HepG2 (cell line): ENCODE data around the gene C19orf47. TPM values are rescaled to one million over a fixed set of nuclear protein-coding genes. Genes with fewer than 3 reads are reported as not detected.

Experiments
- BCL6 ChIP-seq: IDR thresholded peaks from 2 replicates; pipeline ENCODE4 v1.6.1; 2016; ENCODE audit warnings: missing genetic modification reagents, missing compliant biosample characterization
- CBX1 ChIP-seq: IDR thresholded peaks from one replicate; pipeline ENCODE4 v1.6.1; 2016; ENCODE audit warnings: antibody characterized with exemption, low read depth
- CBX5 ChIP-seq: sonication (generic); formaldehyde crosslinking; IDR thresholded peaks from 2 replicates; pipeline ENCODE4 v1.4.0; 2020; ENCODE audit warnings: missing genetic modification reagents, borderline replicate concordance
- FOSL2 ChIP-seq: sonication (generic); formaldehyde crosslinking; IDR thresholded peaks from 2 replicates; pipeline ENCODE4 v1.4.0; 2020; ENCODE audit warnings: missing genetic modification reagents
- GTF2F1 ChIP-seq: fragments of 150-350 bp; IDR thresholded peaks from 2 replicates; pipeline ENCODE4 v1.6.1; 2014; ENCODE audit warnings: low read length
- HDAC1 ChIP-seq: sonication (generic); formaldehyde crosslinking; IDR thresholded peaks from 2 replicates; pipeline ENCODE4 v1.5.1; 2020; ENCODE audit warnings: mild to moderate bottlenecking, missing genetic modification reagents
- KAT8 ChIP-seq: IDR thresholded peaks from 2 replicates; pipeline ENCODE4 v1.6.1; 2016; ENCODE audit warnings: missing genetic modification reagents, missing compliant biosample characterization
- MED1 ChIP-seq: sonication (generic); formaldehyde crosslinking; IDR thresholded peaks from 2 replicates; pipeline ENCODE4 v1.4.0; 2020; ENCODE audit warnings: missing genetic modification reagents
- RARA ChIP-seq: IDR thresholded peaks from 2 replicates; pipeline ENCODE4 v1.6.1; 2016; ENCODE audit warnings: missing genetic modification reagents, missing compliant biosample characterization
- RBAK ChIP-seq: sonication (generic); formaldehyde crosslinking; IDR thresholded peaks from 2 replicates; pipeline ENCODE4 v1.5.1; 2020; ENCODE audit warnings: mild to moderate bottlenecking, missing genetic modification reagents
- RCOR2 ChIP-seq: IDR thresholded peaks from 2 replicates; pipeline ENCODE4 v1.6.1; 2016; ENCODE audit warnings: missing biosample characterization, missing genetic modification reagents
- REPIN1 ChIP-seq: sonication (generic); formaldehyde crosslinking; IDR thresholded peaks from 2 replicates; pipeline ENCODE4 v1.8.0; 2022; ENCODE audit warnings: missing genetic modification reagents, low read depth, mild to moderate bottlenecking, borderline replicate concordance
- SIX4 ChIP-seq: sonication (generic); formaldehyde crosslinking; IDR thresholded peaks from 2 replicates; pipeline ENCODE4 v1.4.0; 2020; ENCODE audit warnings: missing genetic modification reagents
- TBX2 ChIP-seq: sonication (generic); formaldehyde crosslinking; IDR thresholded peaks from 2 replicates; pipeline ENCODE4 v1.5.0; 2020; ENCODE audit warnings: missing genetic modification reagents, mild to moderate bottlenecking, borderline replicate concordance
- YY1 ChIP-seq: IDR thresholded peaks from 2 replicates; pipeline ENCODE4 v1.6.1; 2011; ENCODE audit warnings: low read length, low read depth, moderate library complexity, mild to moderate bottlenecking; ENCODE audit not compliant: insufficient read depth, insufficient replicate concordance
- ZNF251 ChIP-seq: sonication (generic); formaldehyde crosslinking; IDR thresholded peaks from 2 replicates; pipeline ENCODE4 v1.9.0; 2021; ENCODE audit warnings: mild to moderate bottlenecking, missing genetic modification reagents
- ZNF703 ChIP-seq: sonication (generic); formaldehyde crosslinking; IDR thresholded peaks from 2 replicates; pipeline ENCODE4 v1.5.1; 2020; ENCODE audit warnings: missing genetic modification reagents, mild to moderate bottlenecking, moderate library complexity, borderline replicate concordance
- polyA plus RNA-seq, 8 experiments: library from polyadenylated mRNA; depleted of rRNA in 3 of 8; stranded (reverse) in 7 of 8; unstranded in 1 of 8; fragments of >200 nt; fragmentation: Illumina TruSeq in 4 of 8; extraction: Trizol in 4 of 8; gene quantifications; 2 replicates each; pipeline versions ENCODE4 v1.2.1 to v1.2.3, GENCODE V29; 2011 to 2016; ENCODE audit warnings: low read depth in 4 of 8, missing spikeins in 1 of 8, mixed read lengths in 1 of 8; ENCODE audit not compliant: insufficient read depth in 1 of 8
- total RNA-seq, 5 experiments: library from RNA; depleted of rRNA; stranded (reverse); fragments of >200 nt; fragmentation: Illumina TruSeq; extraction: Trizol; gene quantifications; 2 replicates each; pipeline ENCODE4 v1.2.3, GENCODE V29; 2016; ENCODE audit warnings: low read depth in 1 of 5
- TF ChIP-seq, protein P1 (sequence below): sonication (generic); formaldehyde crosslinking; IDR thresholded peaks from 2 replicates; pipeline ENCODE4 v1.4.0; 2020; ENCODE audit warnings: missing genetic modification reagents
- TF ChIP-seq, protein P2 (sequence below): IDR thresholded peaks from 2 replicates; pipeline ENCODE4 v1.6.1; 2012; ENCODE audit warnings: inconsistent platforms
- TF ChIP-seq, protein P3 (sequence below): sonication (generic); formaldehyde crosslinking; IDR thresholded peaks from 2 replicates; pipeline ENCODE4 v1.4.0; 2020; ENCODE audit warnings: low read depth, mild to moderate bottlenecking, missing genetic modification reagents
- TF ChIP-seq, protein P4 (sequence below): sonication (generic); formaldehyde crosslinking; IDR thresholded peaks from 2 replicates; pipeline ENCODE4 v1.4.0; 2020; ENCODE audit warnings: missing genetic modification reagents, mild to moderate bottlenecking, borderline replicate concordance
- TF ChIP-seq, protein P5 (sequence below): sonication (generic); formaldehyde crosslinking; IDR thresholded peaks from 2 replicates; pipeline ENCODE4 v1.8.0; 2022; ENCODE audit warnings: missing genetic modification reagents, low read depth, mild to moderate bottlenecking, borderline replicate concordance

The C19orf47 gene
- total and polyA plus RNA-seq, 2 of the 13 experiments (the other 11 are each of a cell fraction or from before 2014, with no cell fraction given): 8.1 to 10.6 TPM

DNA sequence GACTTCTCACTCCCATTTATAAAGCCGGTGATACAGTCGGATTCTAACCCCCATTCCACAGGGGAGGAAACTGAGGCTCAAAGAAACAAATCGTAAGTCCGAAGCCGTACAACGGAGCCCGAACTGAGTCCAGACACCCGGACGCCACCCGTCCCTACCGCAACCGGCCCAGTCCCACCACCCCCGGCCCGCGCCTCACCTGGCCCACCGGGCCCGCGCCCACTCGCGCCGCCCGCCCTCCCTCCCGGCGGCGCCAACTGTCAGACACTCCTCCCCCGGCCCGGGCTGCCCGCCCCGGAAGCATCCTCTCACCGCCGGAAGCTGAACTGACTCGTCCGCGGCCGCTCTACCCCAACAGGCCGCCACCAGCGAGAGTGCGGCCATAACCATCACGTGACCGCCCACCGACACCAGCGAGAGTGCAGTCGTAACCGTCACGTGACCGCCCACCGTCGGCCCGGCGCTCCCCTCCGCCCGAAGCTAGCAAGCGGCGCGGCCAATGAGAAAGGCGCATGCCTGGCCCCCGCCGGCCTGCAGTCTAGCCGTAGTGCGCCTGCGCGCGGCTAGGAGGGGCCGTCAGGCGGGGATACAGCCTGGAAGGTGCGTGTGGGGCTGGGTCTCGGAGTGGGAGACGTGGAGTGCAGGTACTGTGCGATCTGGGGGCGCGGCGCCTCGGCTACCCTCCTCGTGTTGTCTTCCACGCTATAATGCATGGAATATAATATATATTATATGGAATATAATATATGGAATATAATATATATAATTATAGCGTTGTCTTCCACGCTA is at the start of gene C19orf47, which contains the start of gene PLD3 (continued):
- TF ChIP-seq BCL6 (CRISPR knock-in tag): 0 out of 2 replicates have a peak, but pooled peaks have one; percentile 34
- TF ChIP-seq, protein P1, sequence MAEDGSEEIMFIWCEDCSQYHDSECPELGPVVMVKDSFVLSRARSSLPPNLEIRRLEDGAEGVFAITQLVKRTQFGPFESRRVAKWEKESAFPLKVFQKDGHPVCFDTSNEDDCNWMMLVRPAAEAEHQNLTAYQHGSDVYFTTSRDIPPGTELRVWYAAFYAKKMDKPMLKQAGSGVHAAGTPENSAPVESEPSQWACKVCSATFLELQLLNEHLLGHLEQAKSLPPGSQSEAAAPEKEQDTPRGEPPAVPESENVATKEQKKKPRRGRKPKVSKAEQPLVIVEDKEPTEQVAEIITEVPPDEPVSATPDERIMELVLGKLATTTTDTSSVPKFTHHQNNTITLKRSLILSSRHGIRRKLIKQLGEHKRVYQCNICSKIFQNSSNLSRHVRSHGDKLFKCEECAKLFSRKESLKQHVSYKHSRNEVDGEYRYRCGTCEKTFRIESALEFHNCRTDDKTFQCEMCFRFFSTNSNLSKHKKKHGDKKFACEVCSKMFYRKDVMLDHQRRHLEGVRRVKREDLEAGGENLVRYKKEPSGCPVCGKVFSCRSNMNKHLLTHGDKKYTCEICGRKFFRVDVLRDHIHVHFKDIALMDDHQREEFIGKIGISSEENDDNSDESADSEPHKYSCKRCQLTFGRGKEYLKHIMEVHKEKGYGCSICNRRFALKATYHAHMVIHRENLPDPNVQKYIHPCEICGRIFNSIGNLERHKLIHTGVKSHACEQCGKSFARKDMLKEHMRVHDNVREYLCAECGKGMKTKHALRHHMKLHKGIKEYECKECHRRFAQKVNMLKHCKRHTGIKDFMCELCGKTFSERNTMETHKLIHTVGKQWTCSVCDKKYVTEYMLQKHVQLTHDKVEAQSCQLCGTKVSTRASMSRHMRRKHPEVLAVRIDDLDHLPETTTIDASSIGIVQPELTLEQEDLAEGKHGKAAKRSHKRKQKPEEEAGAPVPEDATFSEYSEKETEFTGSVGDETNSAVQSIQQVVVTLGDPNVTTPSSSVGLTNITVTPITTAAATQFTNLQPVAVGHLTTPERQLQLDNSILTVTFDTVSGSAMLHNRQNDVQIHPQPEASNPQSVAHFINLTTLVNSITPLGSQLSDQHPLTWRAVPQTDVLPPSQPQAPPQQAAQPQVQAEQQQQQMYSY (CRISPR knock-in tag): no peak
- peak; percentile 98 for TF ChIP-seq KAT8
- TF ChIP-seq, protein P2, sequence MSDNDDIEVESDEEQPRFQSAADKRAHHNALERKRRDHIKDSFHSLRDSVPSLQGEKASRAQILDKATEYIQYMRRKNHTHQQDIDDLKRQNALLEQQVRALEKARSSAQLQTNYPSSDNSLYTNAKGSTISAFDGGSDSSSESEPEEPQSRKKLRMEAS: peak; percentile 82
- TF ChIP-seq REPIN1 (CRISPR knock-in tag): peak; percentile 56; the same call in 1 of the 2 replicates
- TF ChIP-seq RCOR2: no peak
- TF ChIP-seq ZNF251 (CRISPR knock-in tag): no peak
- TF ChIP-seq TBX2: peak; percentile 90
- TF ChIP-seq ZNF703: no peak
- peak; percentile 74 for TF ChIP-seq FOSL2 (CRISPR knock-in tag)
- TF ChIP-seq YY1: peak; percentile 92
- TF ChIP-seq CBX1: peak; percentile 81
- 0 out of 2 replicates have a peak, but pooled peaks have one; percentile 49 for TF ChIP-seq RARA (CRISPR knock-in tag)
- TF ChIP-seq, protein P3, sequence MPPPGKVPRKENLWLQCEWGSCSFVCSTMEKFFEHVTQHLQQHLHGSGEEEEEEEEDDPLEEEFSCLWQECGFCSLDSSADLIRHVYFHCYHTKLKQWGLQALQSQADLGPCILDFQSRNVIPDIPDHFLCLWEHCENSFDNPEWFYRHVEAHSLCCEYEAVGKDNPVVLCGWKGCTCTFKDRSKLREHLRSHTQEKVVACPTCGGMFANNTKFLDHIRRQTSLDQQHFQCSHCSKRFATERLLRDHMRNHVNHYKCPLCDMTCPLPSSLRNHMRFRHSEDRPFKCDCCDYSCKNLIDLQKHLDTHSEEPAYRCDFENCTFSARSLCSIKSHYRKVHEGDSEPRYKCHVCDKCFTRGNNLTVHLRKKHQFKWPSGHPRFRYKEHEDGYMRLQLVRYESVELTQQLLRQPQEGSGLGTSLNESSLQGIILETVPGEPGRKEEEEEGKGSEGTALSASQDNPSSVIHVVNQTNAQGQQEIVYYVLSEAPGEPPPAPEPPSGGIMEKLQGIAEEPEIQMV (CRISPR knock-in tag): peak; percentile 68; the same call in 1 of the 2 replicates
- peak; percentile 82 for TF ChIP-seq HDAC1 (CRISPR knock-in tag)
- TF ChIP-seq RBAK (CRISPR knock-in tag): no peak
- TF ChIP-seq GTF2F1: peak; percentile 94
- TF ChIP-seq, protein P4, sequence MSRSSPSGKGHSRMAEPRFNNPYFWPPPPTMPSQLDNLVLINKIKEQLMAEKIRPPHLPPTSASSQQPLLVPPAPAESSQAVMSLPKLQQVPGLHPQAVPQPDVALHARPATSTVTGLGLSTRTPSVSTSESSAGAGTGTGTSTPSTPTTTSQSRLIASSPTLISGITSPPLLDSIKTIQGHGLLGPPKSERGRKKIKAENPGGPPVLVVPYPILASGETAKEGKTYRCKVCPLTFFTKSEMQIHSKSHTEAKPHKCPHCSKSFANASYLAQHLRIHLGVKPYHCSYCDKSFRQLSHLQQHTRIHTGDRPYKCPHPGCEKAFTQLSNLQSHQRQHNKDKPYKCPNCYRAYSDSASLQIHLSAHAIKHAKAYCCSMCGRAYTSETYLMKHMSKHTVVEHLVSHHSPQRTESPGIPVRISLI: no peak
- peak; percentile 88; the same call in 1 of the 2 replicates for TF ChIP-seq CBX5 (CRISPR knock-in tag)
- TF ChIP-seq, protein P5, sequence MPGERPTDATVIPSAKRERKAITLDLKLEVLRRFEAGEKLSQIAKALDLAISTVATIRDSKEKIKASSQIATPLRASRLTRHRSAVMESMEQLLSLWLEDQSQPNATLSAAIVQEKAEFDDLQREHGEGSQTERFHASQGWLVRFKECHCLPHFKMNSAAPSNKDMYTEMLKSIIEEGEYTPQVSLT: no peak
- peak; percentile 67; the same call in 1 of the 2 replicates for TF ChIP-seq MED1 (CRISPR knock-in tag)
- TF ChIP-seq SIX4: 0 out of 2 replicates have a peak, but pooled peaks have one; percentile 12
